Testis (tissue), 3 donors: Measurements from ENCODE around the gene HSD17B2. TPM values are rescaled to one million over a fixed set of nuclear protein-coding genes. Genes with fewer than 3 reads are reported as not detected.

Experiments
- DNase-seq: peaks from one replicate; pipeline ENCODE4 v3.0.0-alpha.2; 2019
- H3K27ac ChIP-seq, 2 donors: fragments of 200-600 bp; sonication (generic); one replicate each; pipeline ENCODE4 v1.5.1; 2019
- H3K27me3 ChIP-seq: fragments of 200-600 bp; sonication (generic); one replicate; pipeline ENCODE4 v1.5.1; 2019
- H3K36me3 ChIP-seq: fragments of 200-600 bp; sonication (generic); one replicate; pipeline ENCODE4 v1.5.1; 2017; ENCODE audit warnings: low read depth; ENCODE audit errors: missing control alignments
- H3K4me1 ChIP-seq: fragments of 200-600 bp; sonication (generic); one replicate; pipeline ENCODE4 v1.5.1; 2019
- H3K4me3 ChIP-seq, 2 donors: fragments of 200-600 bp; sonication (generic); one replicate each; pipeline ENCODE4 v1.5.1; 2017 to 2019
- H3K9me3 ChIP-seq: fragments of 200-600 bp; sonication (generic); one replicate; pipeline ENCODE4 v1.5.1; 2017
- POLR2A ChIP-seq: fragments of 450-650 bp; IDR thresholded peaks from one replicate; pipeline ENCODE4 v1.6.1; 2017; ENCODE audit warnings: antibody characterized with exemption, mild to moderate bottlenecking, moderate library complexity
- WGBS, 2 donors: methylation state at CpG; one replicate each; pipeline ENCODE4 v1.1.5; 2018; 5-methylcytosine and 5-hydroxymethylcytosine counted together
- intact Hi-C: fragments of 100-400 bp; cut with DNase I; formaldehyde crosslinking; loops from one replicate; pipeline ENCODE4 v1.15.1; 2023; ENCODE audit warnings: low total_unique reads
- polyA plus RNA-seq: library from polyadenylated mRNA; stranded (reverse); fragments of 350-450 nt; fragmentation: Illumina TruSeq; extraction: RNeasy Lipid Tissue Mini Kit (QIAGEN cat#74804); gene quantifications from one replicate; pipeline ENCODE4 v1.2.3, GENCODE V29; 2014; ENCODE audit warnings: low read depth, low replicate concordance; ENCODE audit not compliant: insufficient read depth
- total RNA-seq, 2 donors: library from RNA; depleted of rRNA; stranded (reverse); fragments of >200 nt; gene quantifications; one replicate each; pipeline ENCODE4 v1.2.3, GENCODE V29; 2016
- TF ChIP-seq, protein P1 (sequence below), 3 experiments: fragments of 450-650 bp in 2 of 3; fragments of 200-600 bp in 1 of 3; sonication (generic) in 1 of 3; IDR thresholded peaks; one replicate each; pipeline ENCODE4 v1.5.1; 2016 to 2019; ENCODE audit warnings: antibody characterized with exemption in 3 of 3, mild to moderate bottlenecking in 2 of 3, moderate library complexity in 1 of 3

HSD17B2 gene
- total and polyA plus RNA-seq, 3 donors from 2014 or later: 0.71 TPM; not detected in 2

DNA sequence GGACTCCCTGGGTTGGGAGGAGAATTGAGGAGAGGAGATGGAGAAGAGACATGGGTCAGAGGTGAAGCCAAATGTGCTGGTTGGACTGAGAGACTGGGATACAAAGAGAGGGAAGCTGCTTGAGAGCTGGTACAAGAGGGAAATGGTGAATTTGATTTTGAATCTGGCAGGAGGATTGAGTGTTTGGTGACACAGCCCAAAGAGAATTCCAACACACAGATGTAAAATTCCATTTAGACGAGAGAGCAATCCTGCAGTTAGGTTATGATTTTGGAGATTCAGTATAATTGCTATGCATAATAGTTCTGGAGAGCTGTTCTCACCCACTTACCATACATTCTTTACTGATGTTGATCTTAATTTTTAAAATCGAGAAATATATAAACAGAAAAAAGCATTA, 57.7 kb downstream of the HSD17B2 start:
- no peaks in the 10 kb centered on the region for H3K4me1 ChIP-seq
- H3K27ac ChIP-seq: no peak overlapping the region
- 87 to 90% methylated on average over 2 of the region's 2 CpGs for WGBS, 2 donors
- H3K4me3 ChIP-seq: no peak overlapping the region
- intact Hi-C loops: no loop called here
- TF ChIP-seq, protein P1, sequence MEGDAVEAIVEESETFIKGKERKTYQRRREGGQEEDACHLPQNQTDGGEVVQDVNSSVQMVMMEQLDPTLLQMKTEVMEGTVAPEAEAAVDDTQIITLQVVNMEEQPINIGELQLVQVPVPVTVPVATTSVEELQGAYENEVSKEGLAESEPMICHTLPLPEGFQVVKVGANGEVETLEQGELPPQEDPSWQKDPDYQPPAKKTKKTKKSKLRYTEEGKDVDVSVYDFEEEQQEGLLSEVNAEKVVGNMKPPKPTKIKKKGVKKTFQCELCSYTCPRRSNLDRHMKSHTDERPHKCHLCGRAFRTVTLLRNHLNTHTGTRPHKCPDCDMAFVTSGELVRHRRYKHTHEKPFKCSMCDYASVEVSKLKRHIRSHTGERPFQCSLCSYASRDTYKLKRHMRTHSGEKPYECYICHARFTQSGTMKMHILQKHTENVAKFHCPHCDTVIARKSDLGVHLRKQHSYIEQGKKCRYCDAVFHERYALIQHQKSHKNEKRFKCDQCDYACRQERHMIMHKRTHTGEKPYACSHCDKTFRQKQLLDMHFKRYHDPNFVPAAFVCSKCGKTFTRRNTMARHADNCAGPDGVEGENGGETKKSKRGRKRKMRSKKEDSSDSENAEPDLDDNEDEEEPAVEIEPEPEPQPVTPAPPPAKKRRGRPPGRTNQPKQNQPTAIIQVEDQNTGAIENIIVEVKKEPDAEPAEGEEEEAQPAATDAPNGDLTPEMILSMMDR (IDR thresholded peaks at IDR 0.05): no peak
- no peak for TF ChIP-seq POLR2A
- H3K36me3 ChIP-seq: no peaks in the 10 kb centered on the region
- H3K9me3 ChIP-seq: no peaks in the 10 kb centered on the region
- no peak for DNase-seq
- no peaks in the 10 kb centered on the region for H3K27me3 ChIP-seq

DNA sequence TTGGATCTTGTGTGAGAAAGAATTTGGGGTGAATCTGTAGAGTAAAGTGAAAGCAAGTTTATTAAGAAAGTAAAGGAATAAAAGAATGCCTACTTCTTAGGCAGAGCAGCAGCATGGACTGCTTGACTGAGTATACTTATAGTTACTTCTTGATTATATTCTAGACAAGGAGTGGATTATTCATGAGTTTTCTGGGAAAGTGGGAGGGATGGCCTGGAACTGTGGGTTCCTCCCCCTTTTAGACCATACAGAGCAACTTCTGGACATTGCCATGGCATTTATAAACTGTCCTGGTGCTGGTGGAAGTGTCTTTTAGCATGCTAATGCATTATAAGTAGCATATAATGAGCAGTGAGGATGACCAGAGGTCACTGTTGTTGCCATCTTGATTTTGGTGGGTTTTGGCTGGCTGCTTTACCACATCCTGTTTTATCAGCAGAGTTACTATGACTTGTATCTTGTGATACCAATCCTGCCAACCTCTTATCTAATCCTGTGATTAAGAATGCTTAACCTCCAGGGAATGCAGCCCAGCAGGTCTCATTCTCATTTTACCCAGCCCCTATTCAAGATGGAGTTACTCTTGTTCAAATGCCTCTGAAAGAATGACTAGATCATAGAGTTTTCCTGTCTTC, 58.7 kb downstream of the HSD17B2 start:
- H3K36me3 ChIP-seq: no peaks in the 10 kb centered on the region
- H3K9me3 ChIP-seq: no peaks in the 10 kb centered on the region
- DNase-seq: no peak
- H3K4me3 ChIP-seq: no peak overlapping the region
- TF ChIP-seq, protein P1 (IDR thresholded peaks at IDR 0.05): no peak
- no peak for TF ChIP-seq POLR2A
- no peaks in the 10 kb centered on the region for H3K4me1 ChIP-seq
- H3K27me3 ChIP-seq: no peaks in the 10 kb centered on the region
- H3K27ac ChIP-seq: no peak overlapping the region
- intact Hi-C loops: no loop called here

DNA sequence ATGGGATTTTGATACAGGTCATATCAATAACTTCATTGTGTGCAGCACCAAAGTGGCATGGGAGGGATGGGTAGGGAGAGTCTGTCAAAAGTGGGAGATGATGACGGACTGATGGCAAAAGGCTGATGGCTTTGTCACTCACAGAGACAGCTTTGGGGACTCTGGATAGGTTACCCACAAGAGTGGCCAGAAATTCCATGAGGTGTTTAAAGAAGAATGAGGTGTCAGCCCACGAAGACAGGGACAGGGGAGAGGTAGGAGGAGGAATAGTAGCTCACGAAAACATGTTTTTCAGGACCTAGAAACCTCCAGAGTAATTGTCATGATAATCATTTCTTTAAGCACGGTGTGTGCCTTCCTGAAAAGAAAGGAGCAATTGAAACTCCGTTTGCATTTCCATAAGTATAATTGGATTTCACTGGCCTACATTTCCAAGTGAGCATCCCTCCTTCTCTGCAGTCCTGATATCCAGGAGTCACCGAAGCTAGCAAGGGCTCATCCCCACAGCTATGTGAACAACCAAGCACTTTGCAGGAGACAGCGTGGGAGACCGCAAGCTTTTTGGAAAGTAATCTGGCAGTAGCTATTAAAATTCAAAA, 60.0 kb downstream of the HSD17B2 start:
- Histone ChIP-seq H3K27me3 (no peaks in the 10 kb centered on the region), H3K27ac (no peak overlapping the region), H3K4me3 (no peak overlapping the region), H3K4me1 (no peaks in the 10 kb centered on the region), H3K9me3 (no peaks in the 10 kb centered on the region), H3K36me3 (no peaks in the 10 kb centered on the region)
- no peak for DNase-seq
- intact Hi-C loops: no loop called here
- WGBS, 2 donors: 47 to 48% methylated on average over 8 of the region's 8 CpGs
- no peak for TF ChIP-seq POLR2A

DNA sequence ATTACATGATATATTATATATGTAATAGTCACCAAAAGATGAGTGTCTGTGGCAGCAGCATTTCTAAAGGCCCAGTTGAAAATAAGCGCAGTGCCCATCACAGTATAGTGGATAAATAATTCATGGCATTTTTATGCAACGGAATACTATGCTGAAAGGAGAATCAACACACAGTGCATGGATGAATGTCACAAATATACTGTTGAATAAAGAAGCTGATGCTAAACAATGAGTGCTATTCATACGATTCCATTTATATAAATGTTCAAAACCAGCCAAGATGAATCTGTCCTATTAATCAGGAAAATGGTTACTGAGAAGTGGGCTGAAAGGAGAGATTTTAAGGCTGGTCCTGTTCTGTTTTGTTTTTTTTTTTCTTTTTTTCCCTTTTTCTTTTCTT, 61.6 kb downstream of the HSD17B2 start:
- Histone ChIP-seq H3K4me3 (no peak overlapping the region), H3K4me1 (no peaks in the 10 kb centered on the region), H3K9me3 (no peaks in the 10 kb centered on the region), H3K36me3 (no peaks in the 10 kb centered on the region), H3K27me3 (no peaks in the 10 kb centered on the region), H3K27ac (no peak overlapping the region)
- WGBS, 2 donors: 91 to 93% methylated on average over 3 of the region's 3 CpGs
- intact Hi-C loops: no loop called here
- TF ChIP-seq, protein P1 (IDR thresholded peaks at IDR 0.05): no peak
- no peak for TF ChIP-seq POLR2A
- DNase-seq: no peak

DNA sequence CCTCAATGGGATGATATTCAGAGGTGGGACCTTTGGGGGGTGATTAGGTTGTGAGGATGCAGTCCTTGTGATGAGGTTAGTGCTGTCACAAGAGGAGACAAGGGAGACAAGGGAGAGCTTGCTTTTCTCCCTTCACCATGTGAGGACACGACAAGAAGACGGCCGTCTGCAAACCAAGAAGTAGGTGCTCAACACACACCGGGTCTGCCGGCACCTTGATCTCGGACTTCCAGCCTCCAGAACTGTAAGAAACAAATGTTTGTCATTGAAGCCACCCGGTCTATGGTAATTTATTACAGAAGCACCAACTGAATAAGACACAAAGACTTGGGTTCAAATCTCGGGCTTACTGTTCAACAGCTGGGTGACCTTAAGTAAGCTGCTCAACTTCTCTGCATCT, 70.1 kb downstream of the HSD17B2 start:
- intact Hi-C loops: no loop called here
- no peak overlapping the region for H3K4me3 ChIP-seq
- H3K4me1 ChIP-seq: no peaks in the 10 kb centered on the region
- H3K9me3 ChIP-seq: no peaks in the 10 kb centered on the region
- DNase-seq: no peak
- WGBS, 2 donors: 90% methylated on average over 8 of the region's 8 CpGs
- no peaks in the 10 kb centered on the region for H3K27me3 ChIP-seq
- no peak overlapping the region for H3K27ac ChIP-seq
- TF ChIP-seq, protein P1 (IDR thresholded peaks at IDR 0.05): no peak
- TF ChIP-seq POLR2A: no peak
- no peaks in the 10 kb centered on the region for H3K36me3 ChIP-seq
